CD4-positive, alpha-beta T cell treated with Interleukin-1 beta for 1 hour (primary cell): ENCODE results near the gene SHANK3.
A peak's percentile ranks its signal among the peaks of the same experiment; 100 is the strongest.
"Not testable (repeated sequence)": the region's sequence is repeated elsewhere in the genome, so short reads cannot be mapped to it uniquely, and the experiment has no call there.

Experiments
- DNase-seq, 2 donors: peaks; one replicate each; pipeline ENCODE4 v3.0.0-alpha.2; 2020 to 2022

Gene SHANK3

GRCh38 chr22:50672471-50673230, at the start of gene SHANK3:
SHANK3 (plus strand) TSS chr22:50672823.
- DNase-seq, result no peak

DNA sequence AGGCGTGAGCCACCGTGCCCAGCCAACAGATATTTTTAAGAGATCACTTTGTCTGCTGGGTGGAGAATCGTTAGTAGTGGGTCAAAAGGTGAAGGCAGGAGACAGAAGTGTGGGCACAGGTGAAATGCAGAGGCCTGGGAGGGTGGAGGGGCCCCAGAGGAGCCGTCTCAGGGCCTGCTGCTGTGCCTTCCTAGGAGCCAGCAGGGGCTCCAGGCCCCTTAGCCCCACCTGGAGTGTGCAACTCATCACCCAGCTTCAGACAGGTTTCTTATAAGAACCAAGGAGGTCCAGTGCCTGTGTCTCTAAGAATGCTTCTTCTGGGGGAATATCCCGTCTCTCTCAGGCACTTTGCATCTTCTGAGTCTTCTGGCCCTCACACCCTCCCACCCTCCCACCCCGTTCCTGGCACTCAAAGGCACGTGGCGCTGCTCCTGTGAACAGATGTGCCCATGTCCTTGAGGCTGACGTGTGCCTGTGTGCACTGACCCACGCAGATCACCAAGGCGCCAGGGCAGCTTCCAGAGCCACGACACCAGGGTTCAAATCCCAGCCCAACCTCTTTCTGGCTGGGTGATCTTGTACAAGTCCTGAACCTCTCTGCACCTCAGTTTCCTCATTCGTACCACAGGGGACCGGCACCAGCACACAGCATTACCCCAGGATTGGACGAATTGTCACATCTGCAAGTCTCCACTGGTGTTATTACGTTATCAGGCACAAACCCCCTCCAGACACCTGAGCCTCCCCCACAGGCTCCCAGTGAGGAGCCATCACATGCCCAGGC, 48.1 kb upstream of the SHANK3 start:
- DNase-seq, result no peak

GRCh38 chr22:50625131-50625567, 47.5 kb upstream of the SHANK3 start:
- DNase-seq, result no peak

GRCh38 chr22:50625568-50626313, 46.9 kb upstream of the SHANK3 start:
- DNase-seq, result no peak

DNA sequence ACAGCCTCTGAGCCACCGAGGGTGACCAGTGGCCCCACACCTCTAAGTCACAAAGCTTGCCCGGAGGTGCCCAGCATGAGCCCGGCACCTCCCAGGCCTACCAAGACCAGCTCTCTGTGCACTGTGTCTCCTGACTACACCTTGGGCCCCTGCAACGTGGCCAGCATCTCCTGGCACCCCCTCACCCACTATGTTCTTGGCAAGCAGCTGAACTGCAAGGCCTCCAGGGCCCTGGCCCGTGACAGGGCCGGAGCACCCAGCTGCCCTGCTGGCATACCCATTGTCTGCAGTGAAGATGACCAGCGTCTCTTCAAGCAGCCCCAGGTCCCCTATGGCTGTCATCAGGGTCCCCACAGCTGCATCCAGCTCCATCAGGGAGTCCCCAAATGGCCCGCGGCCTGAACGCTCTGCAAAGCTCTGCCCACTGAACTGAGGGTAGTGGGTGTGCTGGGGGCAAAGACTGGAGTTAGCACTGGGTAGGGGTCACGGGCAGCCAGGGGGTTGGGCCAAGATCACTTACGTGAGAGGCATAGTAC, 46.2 kb upstream of the SHANK3 start:
- DNase-seq, result no peak

GRCh38 chr22:50626850-50627641, 45.6 kb upstream of the SHANK3 start:
- DNase-seq, result no peak

GRCh38 chr22:50627642-50628542, 44.7 kb upstream of the SHANK3 start, which contains the start of gene ARSA:
ARSA (minus strand) TSS chr22:50628152; CDS start chr22:50627779, 373 bp downstream.
- DNase-seq, result peak; percentile 83 to 86

DNA sequence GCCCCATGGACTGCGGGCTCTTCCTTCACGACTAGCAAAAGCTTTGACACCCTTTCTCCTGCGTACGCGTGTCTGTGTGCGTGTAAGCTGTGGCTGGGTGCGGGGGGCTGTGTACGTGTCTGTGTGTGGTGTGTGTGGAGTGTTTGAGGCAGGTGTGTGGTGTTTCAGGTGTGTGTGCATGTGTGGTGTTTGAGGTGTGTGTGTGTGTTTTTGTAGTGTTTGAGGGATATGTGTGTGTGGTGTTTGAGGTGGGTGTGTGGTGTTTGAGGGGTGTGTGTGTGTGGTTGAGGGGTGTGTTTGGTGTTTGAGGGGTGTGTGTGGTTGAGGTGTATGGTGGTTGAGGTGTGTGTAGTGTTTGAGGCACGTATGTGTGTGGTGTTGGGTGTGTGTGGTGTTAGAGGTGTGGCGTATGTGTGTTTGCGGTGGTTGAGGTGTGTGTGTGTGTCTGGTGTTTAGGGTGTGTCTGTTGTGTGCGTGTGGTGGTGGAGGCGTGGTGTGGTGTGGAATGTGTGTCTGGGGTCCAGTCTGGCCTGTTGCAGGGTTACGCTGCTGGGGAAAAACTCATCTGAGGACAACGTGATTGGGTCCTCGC, 44.0 kb upstream of the SHANK3 start:
- peak; percentile 64 to 70 for DNase-seq

- no peak for DNase-seq
These were observed 42.2 kb upstream of the SHANK3 start for GRCh38 chr22:50630376-50630775.

- no peak for DNase-seq
These were observed 39.5 kb upstream of the SHANK3 start for GRCh38 chr22:50633086-50633485.

DNA sequence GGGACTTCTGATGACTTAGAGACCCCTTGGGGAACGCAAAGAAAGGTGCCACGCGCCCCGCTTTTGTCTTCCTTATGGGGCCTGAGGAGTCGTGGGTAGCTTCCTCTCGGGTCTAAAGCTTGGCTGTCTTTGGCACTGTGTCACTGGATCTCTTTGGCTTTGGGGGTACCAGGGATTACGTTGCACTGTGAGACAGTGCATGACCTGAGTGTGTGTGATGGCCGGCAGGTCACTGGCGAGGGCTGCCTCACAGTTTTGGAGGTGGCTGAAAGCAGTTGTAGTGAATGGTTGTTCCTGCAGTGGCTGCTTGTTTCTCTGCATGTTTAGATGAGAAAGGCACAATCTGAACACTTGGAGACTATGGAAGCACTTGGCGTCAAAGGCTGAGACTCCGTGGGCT, 38.9 kb upstream of the SHANK3 start:
- no peak for DNase-seq

DNA sequence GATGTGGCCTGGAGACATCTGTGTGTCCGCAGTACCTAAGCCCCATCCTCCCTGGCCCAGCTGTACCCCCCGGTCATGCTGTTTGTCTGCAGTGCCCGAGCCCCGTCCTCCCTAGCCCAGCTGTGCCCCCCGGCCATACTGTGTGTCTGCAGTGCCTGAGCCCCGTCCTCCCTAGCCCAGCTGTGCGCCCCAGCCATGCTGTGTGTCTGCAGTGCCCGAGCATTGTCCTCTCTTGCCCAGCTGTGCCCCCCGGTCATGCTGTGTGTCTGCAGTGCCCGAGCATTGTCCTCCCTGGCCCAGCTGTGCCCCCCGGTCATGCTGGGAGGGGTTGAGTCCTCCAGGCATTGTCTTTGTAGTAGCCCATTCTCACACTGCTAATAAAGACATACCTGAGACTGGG, 37.0 kb upstream of the SHANK3 start:
- DNase-seq, result no peak

DNA sequence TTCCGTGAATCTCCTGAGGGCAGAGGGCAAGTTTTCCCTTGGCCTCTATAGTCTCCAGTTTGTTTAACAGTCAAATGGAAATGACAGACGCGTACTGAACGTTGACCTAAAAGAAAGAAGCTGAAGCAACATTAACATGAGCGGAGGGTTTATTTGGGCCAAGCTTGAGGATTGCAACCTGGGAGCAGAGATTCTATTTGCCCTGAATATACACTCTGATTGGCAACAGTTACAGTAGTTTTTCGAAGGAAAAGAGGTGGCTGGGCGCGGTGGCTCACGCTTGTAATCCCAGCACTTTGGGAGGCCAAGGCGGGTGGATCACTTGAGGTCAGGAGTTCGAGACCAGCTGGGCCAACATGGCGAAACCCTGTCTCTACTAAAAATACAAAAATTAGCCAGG, 32.3 kb upstream of the SHANK3 start:
- DNase-seq, result not testable (repeated sequence)

GRCh38 chr22:50640857-50641647, 31.6 kb upstream of the SHANK3 start:
- no peak for DNase-seq

- DNase-seq, result no peak
These were observed 30.7 kb upstream of the SHANK3 start for GRCh38 chr22:50641696-50642607.

GRCh38 chr22:50643021-50643820, 29.4 kb upstream of the SHANK3 start:
- not testable (repeated sequence) for DNase-seq

DNA sequence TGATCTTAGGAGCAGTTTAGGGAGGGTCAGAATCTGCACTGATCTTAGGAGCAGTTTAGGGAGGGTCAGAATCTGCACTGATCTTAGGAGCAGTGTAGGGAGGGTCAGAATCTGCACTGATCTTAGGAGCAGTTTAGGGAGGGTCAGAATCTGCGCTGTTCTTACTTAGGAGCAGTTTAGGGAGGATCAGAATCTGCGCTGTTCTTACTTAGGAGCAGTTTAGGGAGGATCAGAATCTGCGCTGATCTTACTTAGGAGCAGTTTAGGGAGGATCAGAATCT, 28.9 kb upstream of the SHANK3 start:
- not testable (repeated sequence) for DNase-seq

- DNase-seq, result no peak
These were observed 19.4 kb upstream of the SHANK3 start for GRCh38 chr22:50653256-50653655.
